ENCODE measurements around the gene LTBP1.

Gene LTBP1

GRCh38 chr2:33241581-33241980 lies 294.8 kb downstream of the LTBP1 start:
- H3K9me3 ChIP-seq (ENCODE audit: control insufficient read depth, insufficient read depth, low read length): no peaks in the 10 kb centered on the region
- no peak for TF ChIP-seq EZH2phosphoT487 (IDR thresholded peaks at IDR 0.05; ENCODE audit: borderline replicate concordance, low read length)
- no peak for TF ChIP-seq CTCF (IDR thresholded peaks at IDR 0.05; ENCODE audit: low read depth, low read length, poor library complexity, severe bottlenecking)
- no peaks in the 10 kb centered on the region for H4K20me1 ChIP-seq (ENCODE audit: control insufficient read depth, insufficient read depth, low read depth, low read length)
- no peaks in the 10 kb centered on the region for H3K27me3 ChIP-seq (ENCODE audit: control insufficient read depth, low read length)
- peak overlapping the region; percentile 19 for H3K4me3 ChIP-seq (ENCODE audit: low read length)
- no peaks in the 10 kb centered on the region for H3K9me2 ChIP-seq (replicated peaks; ENCODE audit: control insufficient read depth, low read length)
- peak overlapping the region; percentile 60 for H3K4me2 ChIP-seq (ENCODE audit: low read length)
- H3K79me2 ChIP-seq (ENCODE audit: control insufficient read depth, low read length): peaks cover 5% of the 10 kb centered on the region
- H3K27ac ChIP-seq (ENCODE audit: low read depth, low read length): peak overlapping the region; percentile 83
- peaks cover 47% of the 10 kb centered on the region for H3K4me1 ChIP-seq (ENCODE audit: control insufficient read depth, low read length)
- peaks cover 41% of the 10 kb centered on the region for H3K36me3 ChIP-seq (ENCODE audit: control insufficient read depth, low read length)
- peaks cover 17% of the 10 kb centered on the region for H3F3A ChIP-seq (ENCODE audit: control insufficient read depth, insufficient read depth)

- H3K27ac ChIP-seq (ENCODE audit: low read depth, low read length): peak overlapping the region; percentile 83
- no peaks in the 10 kb centered on the region for H3K9me3 ChIP-seq (ENCODE audit: control insufficient read depth, insufficient read depth, low read length)
- H3K4me1 ChIP-seq (ENCODE audit: control insufficient read depth, low read length): peaks cover 47% of the 10 kb centered on the region
- TF ChIP-seq EZH2phosphoT487 (IDR thresholded peaks at IDR 0.05; ENCODE audit: borderline replicate concordance, low read length) (no peak), CTCF (IDR thresholded peaks at IDR 0.05; ENCODE audit: low read depth, low read length, poor library complexity, severe bottlenecking) (no peak)
- peaks cover 5% of the 10 kb centered on the region for H3K79me2 ChIP-seq (ENCODE audit: control insufficient read depth, low read length)
- H3K36me3 ChIP-seq (ENCODE audit: control insufficient read depth, low read length): peaks cover 43% of the 10 kb centered on the region
- no peaks in the 10 kb centered on the region for H3K9me2 ChIP-seq (replicated peaks; ENCODE audit: control insufficient read depth, low read length)
- no peaks in the 10 kb centered on the region for H3K27me3 ChIP-seq (ENCODE audit: control insufficient read depth, low read length)
- no peaks in the 10 kb centered on the region for H4K20me1 ChIP-seq (ENCODE audit: control insufficient read depth, insufficient read depth, low read depth, low read length)
- peak overlapping the region; percentile 60 for H3K4me2 ChIP-seq (ENCODE audit: low read length)
- H3K4me3 ChIP-seq (ENCODE audit: low read length): peak overlapping the region; percentile 50
- peaks cover 13% of the 10 kb centered on the region for H3F3A ChIP-seq (ENCODE audit: control insufficient read depth, insufficient read depth)
Measured at GRCh38 chr2:33242845-33243244, 296.1 kb downstream of the LTBP1 start.

- Histone ChIP-seq H3F3A (ENCODE audit: control insufficient read depth, insufficient read depth) (peaks cover 9% of the 10 kb centered on the region), H3K27me3 (ENCODE audit: control insufficient read depth, low read length) (no peaks in the 10 kb centered on the region), H3K27ac (ENCODE audit: low read depth, low read length) (no peak overlapping the region), H3K9me3 (ENCODE audit: control insufficient read depth, insufficient read depth, low read length) (no peaks in the 10 kb centered on the region), H3K4me3 (ENCODE audit: low read length) (no peak overlapping the region), H3K79me2 (ENCODE audit: control insufficient read depth, low read length) (peaks cover 1% of the 10 kb centered on the region; the same call in 1 of the 2 replicates), H3K4me2 (ENCODE audit: low read length) (no peak overlapping the region), H4K20me1 (ENCODE audit: control insufficient read depth, insufficient read depth, low read depth, low read length) (no peaks in the 10 kb centered on the region), H3K9me2 (replicated peaks; ENCODE audit: control insufficient read depth, low read length) (no peaks in the 10 kb centered on the region), H3K4me1 (ENCODE audit: control insufficient read depth, low read length) (peaks cover 31% of the 10 kb centered on the region), H3K36me3 (ENCODE audit: control insufficient read depth, low read length) (peaks cover 51% of the 10 kb centered on the region)
- no peak for TF ChIP-seq CTCF (IDR thresholded peaks at IDR 0.05; ENCODE audit: low read depth, low read length, poor library complexity, severe bottlenecking)
- no peak for TF ChIP-seq EZH2phosphoT487 (IDR thresholded peaks at IDR 0.05; ENCODE audit: borderline replicate concordance, low read length)
Measured at GRCh38 chr2:33246432-33246831, 299.7 kb downstream of the LTBP1 start.

Data from DOHH2 (cell line).